Raji (cell line): ENCODE data around the gene ANO4.

Source experiments
- POLR2A ChIP-seq: IDR thresholded peaks from 2 replicates; pipeline ENCODE4 v1.6.1; 2011; ENCODE audit warnings: low read depth, low read length, control low read depth; ENCODE audit not compliant: insufficient read depth

ANO4 gene

DNA sequence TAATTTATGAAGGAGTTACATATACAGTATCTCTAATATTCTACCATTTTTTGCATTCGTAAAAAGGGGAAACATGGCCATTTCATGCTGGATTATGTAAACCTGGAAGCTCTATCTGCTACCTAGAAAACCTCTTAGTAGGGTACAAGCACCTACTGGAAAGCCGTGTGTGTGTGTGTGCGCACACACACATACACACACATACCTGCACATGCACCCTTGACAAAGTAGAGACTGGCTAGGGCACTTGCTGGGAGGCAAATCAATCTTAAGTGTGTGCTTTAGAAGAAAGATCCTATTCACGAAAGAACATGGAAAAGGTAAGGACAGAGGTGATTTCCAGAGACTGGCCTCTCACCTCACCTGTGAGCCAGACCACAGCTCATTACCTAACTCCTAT is 224.6 kb downstream of the ANO4 start:
- no peak for TF ChIP-seq POLR2A

DNA sequence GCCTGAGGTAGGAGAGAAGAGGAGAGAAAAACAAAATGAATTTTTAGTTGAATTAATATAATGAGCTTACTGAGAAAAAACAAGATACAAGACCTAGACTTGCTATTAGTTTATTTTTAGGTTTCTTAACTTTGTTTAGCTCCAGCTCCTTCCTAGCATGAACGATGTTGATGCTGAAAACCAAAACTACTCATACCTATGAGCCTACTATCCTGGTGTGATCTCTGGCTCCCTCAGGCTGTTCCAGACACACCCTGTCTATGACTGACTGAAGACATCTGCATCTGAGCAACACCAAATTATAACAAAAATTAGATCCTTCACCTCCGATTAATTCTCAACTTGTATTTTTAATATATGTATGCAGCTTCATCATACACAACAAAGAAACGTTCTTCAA is 225.1 kb downstream of the ANO4 start:
- TF ChIP-seq POLR2A = no peak

DNA sequence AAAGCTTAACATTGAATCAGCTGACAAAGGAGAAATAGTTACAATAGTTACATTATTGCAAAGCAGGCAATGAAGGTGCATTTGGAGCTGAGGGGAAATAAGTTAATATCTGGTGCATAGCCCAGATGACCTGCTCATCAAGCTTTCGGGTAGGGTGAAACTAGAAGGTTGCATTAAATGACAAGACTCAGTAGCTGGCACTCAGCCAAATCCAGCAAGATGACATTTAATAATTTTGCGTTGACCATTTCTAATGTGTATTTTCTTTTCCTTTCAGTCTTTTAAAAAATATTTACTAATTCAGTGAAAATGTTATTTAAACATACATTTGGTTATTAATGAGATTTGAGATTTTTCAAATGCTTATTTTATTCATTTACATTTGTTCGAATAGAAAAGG is 226.9 kb downstream of the ANO4 start:
- no peak for TF ChIP-seq POLR2A

DNA sequence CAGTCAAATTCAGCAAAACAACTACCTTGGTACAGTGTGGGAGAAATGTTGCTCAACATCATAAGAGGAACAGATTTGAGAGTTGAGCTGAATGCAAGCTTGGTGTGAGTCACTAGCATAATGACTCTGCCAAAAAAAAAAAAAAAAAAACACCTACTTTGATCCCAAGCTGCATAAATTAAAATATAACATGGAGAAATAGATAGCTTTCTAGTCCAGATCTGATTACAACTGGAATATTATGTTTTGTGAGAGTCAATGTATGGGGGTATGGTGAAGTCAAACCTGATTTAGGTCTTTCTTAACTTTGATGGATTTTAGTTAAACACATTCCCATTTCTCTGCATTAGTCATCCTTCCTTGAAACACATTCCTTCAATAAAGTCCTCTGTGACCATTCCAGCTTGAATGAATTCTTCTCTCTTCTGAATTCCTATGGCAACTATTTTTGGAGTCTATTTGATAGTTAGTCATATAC is 227.4 kb downstream of the ANO4 start:
- TF ChIP-seq POLR2A = no peak

DNA sequence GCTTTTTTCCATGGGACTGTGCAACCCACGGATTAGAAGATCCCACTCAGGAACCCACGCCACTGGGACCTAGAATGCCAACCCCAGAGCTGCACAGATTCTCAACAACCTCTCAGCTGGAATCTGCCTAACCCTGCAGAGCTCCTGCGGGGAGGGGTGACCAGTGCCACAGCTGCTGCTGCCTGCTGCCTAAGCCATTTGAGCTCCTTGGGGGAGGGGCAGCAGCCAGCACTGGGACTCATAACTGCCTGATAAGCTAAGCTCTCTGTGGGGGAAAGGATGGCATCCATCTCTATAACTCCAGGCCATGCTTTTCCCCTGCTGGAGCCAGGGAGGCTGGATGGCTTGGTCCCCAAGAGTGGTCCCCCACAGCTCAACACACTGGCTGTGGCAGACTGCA is 232.6 kb downstream of the ANO4 start:
- no peak for TF ChIP-seq POLR2A

DNA sequence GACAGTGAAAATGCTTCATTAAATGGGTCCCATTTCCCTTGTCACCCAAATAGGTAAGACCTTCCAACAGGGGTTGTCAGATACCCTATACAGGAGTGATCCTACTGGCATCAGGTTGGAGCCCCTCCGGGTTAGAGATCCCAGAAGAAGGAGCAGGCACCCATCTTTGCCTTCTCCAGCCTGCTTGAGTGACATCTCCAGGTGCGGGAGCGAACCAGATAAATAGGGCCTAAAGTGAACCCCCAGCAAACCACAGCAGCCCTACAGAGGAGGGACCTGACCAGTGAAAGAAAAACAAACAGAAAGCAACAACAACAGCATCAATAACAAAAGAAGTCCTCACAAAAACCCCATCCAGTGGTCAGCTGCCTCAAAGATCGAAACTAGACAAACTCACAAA is 233.2 kb downstream of the ANO4 start:
- no peak for TF ChIP-seq POLR2A

DNA sequence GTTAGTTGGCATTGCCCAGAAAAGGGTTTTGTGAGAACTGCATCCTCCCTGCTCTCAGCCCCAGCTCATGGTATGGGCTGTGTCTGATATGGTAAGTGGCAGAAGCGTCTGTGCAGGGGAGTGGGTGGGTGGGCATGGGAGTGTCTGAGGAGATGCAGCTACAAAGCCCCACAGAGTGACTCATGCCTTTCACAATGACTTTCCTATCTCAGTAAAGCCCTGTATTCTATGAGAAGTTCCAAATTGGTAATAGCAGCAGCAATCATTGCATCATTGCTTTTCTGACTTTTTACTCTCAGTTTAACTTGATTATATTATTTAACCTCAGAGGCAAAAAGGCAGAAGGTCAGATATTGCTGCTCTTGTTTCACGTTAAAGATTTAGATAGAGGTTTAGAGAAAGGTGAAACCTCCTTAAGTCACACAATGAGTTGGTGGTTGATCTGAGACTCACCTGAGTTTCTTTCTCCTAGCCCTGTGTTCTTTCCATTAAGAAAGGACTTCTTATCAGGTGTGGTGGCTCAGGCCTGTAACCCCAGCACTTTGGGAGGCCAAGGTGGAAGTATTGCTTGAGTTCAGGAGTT is 243.8 kb downstream of the ANO4 start:
- no peak for TF ChIP-seq POLR2A

DNA sequence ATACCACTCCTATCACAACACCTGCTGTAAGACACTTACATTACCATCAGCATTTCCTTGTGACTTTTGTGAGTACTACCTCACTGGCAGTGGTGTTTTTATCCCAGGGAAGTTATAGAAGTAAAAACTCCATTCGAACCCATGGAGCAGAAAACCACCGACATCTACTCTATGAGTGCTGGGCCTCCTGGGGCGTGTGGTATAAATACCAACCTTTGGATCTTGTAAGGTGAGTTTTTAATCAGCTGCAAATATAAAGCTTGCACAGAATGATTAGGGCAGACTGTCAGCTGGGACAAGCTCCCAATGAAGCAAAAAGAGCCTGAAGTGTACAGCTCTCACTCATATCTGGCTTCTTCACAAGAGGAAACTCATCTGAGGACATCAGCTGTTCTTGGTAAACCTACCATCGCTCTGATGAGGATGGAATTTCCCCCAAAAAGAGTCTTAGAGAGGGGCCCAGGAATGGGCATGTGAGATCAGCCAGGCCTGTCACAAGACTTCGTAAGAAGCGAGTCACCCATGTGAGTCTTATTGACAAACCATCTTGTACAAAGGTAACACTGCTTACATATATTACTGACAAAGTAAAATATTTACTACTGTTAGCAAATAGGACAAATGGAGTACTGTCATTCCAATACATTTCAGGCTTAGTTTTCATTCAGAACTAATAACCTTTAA is 245.4 kb downstream of the ANO4 start:
- TF ChIP-seq POLR2A = no peak

DNA sequence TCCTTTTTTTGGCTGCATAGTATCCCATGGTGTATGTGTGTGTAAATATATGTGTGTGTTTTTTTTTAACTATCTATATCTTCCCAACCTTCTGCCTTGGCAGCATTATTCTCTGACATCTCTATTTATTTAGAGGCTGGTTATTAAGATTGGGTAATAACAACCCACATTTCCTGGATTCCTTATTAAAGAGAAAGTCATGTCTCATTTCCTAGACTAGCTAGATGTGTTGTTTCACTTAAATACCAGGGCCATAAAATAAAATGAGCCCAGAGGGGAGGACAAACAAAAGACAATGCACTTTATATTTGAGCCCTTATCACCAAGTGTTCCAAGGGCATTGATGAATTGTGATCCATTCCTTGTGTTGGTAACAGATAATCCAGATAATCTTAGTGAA is 246.4 kb downstream of the ANO4 start:
- TF ChIP-seq POLR2A = no peak

DNA sequence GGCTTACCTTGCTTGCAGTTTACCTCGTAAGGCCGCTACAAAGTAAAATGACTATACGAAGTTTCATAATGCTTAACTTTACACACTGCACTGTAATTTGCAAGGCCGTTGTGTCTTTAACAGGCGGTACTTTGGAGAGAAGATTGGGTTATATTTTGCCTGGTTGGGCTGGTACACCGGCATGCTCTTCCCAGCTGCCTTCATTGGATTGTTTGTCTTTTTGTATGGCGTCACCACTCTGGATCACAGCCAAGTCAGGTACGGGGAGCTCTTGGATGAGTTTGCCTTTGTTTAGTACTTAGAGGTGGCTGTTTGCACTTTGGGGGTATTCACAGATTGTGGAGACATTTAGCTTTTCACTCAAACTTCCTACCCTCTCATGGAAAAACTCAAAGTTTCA is 247.6 kb downstream of the ANO4 start:
- TF ChIP-seq POLR2A = no peak

DNA sequence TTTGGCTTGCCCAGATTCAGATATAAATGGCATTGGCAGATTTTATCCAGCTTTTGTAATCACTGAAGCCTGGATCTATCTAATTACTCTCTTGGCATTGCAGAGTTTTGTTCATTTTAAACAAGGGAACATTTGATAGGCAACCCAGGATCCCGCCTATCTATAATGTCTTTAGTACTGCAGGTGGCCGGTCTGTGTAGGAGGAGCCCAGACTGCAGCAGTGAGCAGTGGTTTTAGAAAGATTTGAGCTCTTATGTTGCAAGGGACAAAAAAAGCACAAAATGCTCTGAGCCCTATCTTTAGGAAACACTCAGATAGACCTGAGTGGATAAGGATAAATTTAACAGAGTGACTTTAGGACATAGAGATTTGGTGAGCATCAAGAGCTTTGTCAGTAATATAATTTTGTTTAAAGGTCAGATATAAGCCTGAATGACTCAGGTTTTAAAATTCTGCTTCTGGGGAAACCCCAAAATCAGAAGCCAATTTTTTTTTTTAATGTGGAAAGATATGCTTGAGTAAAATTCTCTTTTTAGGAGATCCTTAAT is 250.0 kb downstream of the ANO4 start:
- no peak for TF ChIP-seq POLR2A

DNA sequence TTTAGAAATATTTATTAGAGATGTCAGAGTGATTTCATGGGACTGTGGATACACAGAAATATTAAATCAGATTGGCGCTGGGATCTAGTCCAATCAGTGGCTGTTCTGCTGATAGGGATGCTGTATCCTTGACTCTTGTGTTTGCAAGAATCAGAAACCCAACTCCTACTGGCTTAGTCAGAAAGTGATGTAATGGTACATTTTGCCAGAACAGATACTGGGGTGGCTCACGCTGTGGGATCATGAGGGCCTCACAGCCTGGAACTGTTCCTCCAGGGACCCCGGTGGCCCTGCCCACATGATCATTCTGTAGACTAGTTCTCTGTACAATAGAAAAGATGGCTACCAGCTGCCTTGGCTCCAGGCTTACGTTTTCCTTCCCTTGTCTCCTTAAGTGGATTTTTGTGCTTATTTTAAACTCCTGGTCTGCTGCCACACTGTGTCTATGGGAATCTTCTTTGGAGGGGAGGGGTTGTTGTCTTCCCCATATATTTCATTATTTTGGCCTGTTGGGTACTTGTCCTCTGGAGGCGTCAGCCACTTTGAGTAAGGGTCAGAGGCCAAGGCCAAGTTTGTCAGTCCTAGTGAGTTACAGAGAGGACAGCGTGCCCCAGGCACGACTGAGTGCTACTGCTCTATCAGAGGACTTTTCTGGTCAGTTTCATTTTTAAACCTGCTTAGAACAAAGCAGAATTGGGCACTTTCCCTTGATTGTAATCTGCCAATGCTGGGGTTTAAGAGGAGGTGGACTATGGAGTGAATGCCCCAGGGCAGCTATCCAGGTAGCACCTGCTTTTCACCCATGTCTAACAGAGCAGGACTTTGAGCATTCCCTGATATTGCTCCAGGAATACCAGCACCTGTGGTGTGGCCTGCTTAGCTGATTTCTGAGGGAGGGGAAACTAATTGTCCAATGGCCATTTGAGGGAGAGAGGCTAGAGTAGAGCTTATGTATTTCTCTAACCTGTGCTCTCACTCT is 251.2 kb downstream of the ANO4 start:
- TF ChIP-seq POLR2A = no peak

DNA sequence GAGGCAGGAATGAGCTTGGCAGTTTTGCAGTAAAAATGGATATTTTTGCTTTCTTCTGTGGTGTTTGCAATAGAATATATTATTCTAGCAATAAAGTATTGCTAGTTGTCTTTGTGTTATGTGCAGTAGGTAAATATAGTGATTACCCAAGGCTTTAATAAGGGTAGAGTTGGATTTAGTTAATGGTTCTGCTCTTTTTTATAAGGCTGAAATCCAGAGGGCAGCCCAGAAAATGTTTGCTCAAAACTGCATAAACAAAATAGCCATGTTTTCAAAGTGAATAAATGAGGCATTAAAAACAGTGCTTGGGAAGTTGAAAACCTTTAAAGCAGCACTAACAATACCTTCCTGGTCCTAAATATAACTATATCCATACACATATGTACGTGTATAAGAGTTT is 253.1 kb downstream of the ANO4 start:
- no peak for TF ChIP-seq POLR2A

DNA sequence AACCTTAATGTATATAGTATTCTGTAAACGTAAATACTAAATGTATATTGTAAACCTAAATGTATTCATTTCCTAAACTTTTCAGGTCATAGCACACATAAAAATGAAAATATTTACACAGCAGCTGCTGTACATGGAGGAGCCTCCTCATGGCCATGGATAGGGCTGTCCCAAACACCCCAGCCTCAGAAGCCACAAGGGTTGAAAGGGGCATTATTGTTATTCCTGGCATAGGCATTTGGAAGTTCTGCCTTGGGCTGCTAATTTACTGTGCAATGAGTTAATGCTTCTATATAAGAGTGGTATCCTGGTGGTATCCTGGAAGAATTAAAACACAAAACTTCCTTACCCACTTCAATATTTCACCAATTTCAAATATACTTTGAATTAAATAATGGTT is 256.1 kb downstream of the ANO4 start:
- TF ChIP-seq POLR2A = no peak

DNA sequence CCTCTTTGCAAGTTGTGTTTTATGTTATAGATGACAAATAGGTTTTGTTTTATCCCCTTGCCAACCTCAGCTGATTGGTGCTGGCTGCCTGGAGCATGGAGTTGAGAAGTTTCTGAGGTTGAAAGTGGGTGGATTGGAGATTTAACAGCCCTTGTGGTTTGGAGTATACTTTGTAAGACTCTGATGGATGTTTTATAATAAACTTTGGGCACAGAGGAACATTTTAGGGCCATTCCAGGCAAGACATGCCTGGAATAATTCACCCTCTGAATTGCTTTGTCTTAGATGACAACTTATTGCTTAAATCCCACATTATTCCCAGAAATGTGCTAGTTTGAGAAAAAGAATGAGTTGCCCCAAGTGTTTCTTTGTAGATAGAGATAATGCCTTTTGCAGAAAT is 256.6 kb downstream of the ANO4 start:
- TF ChIP-seq POLR2A = no peak
